GM18517 (cell line): ENCODE results near the gene CCBE1.

Experiments
- ATAC-seq: cut with Tn5 transposase; IDR thresholded peaks from one replicate; pipeline ENCODE4 v1.9.1; 2021; ENCODE audit warnings: mild to moderate bottlenecking, moderate library complexity; ENCODE audit not compliant: unreplicated experiment

Gene CCBE1

GRCh38 chr18:59423259-59423658 lies 274.0 kb downstream of the CCBE1 start:
- ATAC-seq, result no peak

- ATAC-seq, result no peak
These were observed 277.0 kb downstream of the CCBE1 start for GRCh38 chr18:59420244-59420643.

DNA sequence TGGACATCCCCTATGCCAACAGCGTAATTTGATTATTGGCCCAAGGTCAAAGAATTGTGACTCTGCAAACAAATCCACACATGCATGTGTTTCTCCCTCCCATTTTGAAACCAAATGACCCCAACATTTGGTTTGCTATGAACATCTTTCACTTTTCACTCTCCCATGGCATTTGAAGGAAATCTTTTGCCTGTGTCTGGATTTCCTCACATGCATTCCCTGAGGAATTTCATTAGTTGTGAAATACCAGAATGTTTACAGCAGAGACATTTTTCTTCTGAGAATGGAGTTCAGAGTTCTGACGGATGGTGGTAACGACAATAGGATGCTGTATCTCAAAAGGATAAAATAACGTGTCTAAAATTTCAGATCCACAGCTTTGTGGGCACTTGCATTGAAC lies 277.8 kb downstream of the CCBE1 start:
- no peak for ATAC-seq

- no peak for ATAC-seq
These were observed 280.4 kb downstream of the CCBE1 start for GRCh38 chr18:59416818-59417217.

- no peak for ATAC-seq
These were observed 283.0 kb downstream of the CCBE1 start for GRCh38 chr18:59414111-59414653.

GRCh38 chr18:59402432-59403090 lies 294.7 kb downstream of the CCBE1 start:
- peak; percentile 98 for ATAC-seq

- ATAC-seq, result no peak
These were observed 296.8 kb downstream of the CCBE1 start for GRCh38 chr18:59400407-59400806.

DNA sequence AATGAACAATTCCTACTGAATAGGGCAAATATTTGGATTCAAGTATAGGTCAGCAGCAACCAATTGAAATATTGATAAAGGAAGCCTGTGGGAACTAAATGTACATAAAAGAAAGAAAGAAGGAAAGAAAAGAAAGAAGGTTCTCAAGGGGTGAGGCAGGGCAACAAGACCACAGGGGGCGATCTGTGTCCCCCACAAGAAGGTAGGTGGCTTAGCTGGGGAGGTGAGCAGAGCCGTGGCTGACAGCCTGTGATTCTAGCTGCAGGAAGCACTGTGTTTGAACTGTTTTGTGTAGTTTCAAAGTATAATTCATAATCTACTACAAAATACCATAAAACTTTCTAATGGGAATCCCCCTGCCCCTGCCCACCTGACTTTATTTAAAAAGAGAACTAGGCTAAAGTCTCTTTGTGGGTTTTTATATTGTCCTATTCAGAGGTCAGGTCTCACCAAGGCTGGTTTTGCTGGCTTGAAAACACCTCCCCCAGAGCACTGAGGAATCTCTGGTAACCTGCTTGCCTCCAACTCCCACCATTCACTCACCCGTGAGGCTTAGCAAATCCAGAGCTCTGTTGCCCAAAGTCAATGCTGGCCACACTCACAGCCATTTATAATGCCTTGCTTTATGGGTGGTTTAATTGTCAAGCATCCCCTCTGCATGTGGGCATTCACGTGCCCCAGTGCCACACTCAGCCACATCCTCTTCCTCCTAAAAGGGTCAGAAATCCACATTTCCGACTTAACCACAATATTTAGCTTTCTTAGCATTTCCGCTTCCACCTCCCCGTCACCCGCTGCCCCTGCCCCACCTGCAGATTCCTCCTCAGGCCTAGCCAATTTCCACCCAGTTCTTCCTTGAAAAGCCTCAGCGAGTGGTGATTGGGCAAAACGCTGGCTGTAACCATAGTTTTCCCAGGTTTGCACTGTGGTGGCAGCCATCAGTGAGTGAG lies 301.7 kb downstream of the CCBE1 start:
- ATAC-seq, result no peak

DNA sequence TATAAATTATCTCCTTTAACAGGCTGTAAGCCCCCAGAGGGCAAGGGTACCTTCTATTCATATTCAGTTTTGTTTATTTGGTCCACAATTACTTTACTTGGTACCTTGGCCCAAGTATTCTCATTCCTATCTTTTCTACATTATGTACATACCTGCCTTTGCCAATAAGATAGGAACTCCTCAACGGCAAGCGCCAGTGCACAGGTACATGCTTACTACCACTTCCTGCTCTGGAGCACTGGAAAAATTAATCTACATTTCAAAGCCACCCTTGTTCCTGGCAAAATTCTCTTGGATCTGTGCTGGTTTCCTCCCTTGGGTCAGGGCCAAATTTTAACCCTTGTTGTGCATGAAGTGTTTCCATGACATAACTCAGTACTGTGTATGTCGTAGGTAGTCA lies 303.8 kb downstream of the CCBE1 start:
- ATAC-seq, result no peak

- no peak for ATAC-seq
These were observed 308.4 kb downstream of the CCBE1 start for GRCh38 chr18:59388817-59389216.

GRCh38 chr18:59387687-59388565 lies 309.3 kb downstream of the CCBE1 start:
- ATAC-seq, result no peak

GRCh38 chr18:59386909-59387686 lies 310.1 kb downstream of the CCBE1 start:
- no peak for ATAC-seq

- no peak for ATAC-seq
These were observed 312.0 kb downstream of the CCBE1 start for GRCh38 chr18:59385191-59385590.

DNA sequence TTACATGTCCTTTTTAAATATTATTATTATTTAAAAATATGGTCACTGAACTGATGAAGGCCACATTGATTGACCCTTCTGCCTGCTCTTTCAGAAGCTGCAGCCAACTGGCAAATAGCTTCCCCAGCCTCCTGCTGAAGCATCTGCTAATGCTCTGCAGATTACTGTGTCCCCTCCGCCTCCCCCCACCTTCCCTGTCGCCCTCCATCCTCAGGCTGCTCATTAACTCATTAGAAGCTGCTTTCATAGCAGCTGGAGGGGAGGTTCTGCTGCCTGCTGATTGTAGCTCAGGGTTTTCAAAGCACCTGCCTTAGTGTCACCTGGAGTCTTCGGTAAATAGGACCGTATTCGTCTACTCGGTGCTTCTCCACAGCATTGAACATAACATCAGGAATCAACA lies 313.4 kb downstream of the CCBE1 start:
- ATAC-seq, result no peak

GRCh38 chr18:59382383-59382782 lies 314.8 kb downstream of the CCBE1 start:
- no peak for ATAC-seq

- ATAC-seq, result no peak
These were observed 315.3 kb downstream of the CCBE1 start for GRCh38 chr18:59381949-59382348.
